ENCODE data around the gene ASF1B.

DNA sequence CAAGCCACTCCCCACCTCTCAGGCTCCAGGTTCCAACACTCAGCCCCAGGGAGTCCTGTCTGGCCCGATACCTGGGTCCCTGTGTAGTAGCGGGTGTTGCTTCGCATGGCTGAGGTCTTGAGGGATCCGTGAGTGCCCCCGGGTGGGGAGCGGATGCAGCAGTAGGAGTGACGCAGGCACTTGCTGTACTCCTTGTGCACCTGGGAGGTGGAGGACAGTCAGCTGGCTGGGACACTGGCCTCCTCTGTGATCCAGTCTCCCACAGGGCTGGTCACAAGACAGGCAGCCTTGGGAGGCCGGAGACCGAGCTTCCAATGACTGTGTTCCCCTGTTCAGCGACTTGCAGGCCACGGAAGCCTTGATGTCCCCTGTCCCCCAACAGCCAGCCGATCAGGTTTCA is 16.3 kb upstream of the ASF1B start:
- TF ChIP-seq, protein P1, sequence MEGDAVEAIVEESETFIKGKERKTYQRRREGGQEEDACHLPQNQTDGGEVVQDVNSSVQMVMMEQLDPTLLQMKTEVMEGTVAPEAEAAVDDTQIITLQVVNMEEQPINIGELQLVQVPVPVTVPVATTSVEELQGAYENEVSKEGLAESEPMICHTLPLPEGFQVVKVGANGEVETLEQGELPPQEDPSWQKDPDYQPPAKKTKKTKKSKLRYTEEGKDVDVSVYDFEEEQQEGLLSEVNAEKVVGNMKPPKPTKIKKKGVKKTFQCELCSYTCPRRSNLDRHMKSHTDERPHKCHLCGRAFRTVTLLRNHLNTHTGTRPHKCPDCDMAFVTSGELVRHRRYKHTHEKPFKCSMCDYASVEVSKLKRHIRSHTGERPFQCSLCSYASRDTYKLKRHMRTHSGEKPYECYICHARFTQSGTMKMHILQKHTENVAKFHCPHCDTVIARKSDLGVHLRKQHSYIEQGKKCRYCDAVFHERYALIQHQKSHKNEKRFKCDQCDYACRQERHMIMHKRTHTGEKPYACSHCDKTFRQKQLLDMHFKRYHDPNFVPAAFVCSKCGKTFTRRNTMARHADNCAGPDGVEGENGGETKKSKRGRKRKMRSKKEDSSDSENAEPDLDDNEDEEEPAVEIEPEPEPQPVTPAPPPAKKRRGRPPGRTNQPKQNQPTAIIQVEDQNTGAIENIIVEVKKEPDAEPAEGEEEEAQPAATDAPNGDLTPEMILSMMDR (IDR thresholded peaks at IDR 0.05): no peak
- no peak for TF ChIP-seq HMGA2 (CRISPR knock-in tag; IDR thresholded peaks at IDR 0.05)
- TF ChIP-seq, protein P2, sequence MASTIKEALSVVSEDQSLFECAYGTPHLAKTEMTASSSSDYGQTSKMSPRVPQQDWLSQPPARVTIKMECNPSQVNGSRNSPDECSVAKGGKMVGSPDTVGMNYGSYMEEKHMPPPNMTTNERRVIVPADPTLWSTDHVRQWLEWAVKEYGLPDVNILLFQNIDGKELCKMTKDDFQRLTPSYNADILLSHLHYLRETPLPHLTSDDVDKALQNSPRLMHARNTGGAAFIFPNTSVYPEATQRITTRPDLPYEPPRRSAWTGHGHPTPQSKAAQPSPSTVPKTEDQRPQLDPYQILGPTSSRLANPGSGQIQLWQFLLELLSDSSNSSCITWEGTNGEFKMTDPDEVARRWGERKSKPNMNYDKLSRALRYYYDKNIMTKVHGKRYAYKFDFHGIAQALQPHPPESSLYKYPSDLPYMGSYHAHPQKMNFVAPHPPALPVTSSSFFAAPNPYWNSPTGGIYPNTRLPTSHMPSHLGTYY (CRISPR knock-in tag; IDR thresholded peaks at IDR 0.05): no peak
- TF ChIP-seq, protein P3, sequence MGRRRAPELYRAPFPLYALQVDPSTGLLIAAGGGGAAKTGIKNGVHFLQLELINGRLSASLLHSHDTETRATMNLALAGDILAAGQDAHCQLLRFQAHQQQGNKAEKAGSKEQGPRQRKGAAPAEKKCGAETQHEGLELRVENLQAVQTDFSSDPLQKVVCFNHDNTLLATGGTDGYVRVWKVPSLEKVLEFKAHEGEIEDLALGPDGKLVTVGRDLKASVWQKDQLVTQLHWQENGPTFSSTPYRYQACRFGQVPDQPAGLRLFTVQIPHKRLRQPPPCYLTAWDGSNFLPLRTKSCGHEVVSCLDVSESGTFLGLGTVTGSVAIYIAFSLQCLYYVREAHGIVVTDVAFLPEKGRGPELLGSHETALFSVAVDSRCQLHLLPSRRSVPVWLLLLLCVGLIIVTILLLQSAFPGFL (CRISPR knock-in tag; IDR thresholded peaks at IDR 0.05; ENCODE audit: borderline replicate concordance): no peak
- TF ChIP-seq, protein P4, sequence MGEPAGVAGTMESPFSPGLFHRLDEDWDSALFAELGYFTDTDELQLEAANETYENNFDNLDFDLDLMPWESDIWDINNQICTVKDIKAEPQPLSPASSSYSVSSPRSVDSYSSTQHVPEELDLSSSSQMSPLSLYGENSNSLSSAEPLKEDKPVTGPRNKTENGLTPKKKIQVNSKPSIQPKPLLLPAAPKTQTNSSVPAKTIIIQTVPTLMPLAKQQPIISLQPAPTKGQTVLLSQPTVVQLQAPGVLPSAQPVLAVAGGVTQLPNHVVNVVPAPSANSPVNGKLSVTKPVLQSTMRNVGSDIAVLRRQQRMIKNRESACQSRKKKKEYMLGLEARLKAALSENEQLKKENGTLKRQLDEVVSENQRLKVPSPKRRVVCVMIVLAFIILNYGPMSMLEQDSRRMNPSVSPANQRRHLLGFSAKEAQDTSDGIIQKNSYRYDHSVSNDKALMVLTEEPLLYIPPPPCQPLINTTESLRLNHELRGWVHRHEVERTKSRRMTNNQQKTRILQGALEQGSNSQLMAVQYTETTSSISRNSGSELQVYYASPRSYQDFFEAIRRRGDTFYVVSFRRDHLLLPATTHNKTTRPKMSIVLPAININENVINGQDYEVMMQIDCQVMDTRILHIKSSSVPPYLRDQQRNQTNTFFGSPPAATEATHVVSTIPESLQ (CRISPR knock-in tag; IDR thresholded peaks at IDR 0.05): no peak
- TF ChIP-seq SP1 (CRISPR knock-in tag; conservative IDR thresholded peaks at IDR 0.05): no peak
- TF ChIP-seq SMAD4 (CRISPR knock-in tag; IDR thresholded peaks at IDR 0.05): no peak
- TF ChIP-seq CREB1 (CRISPR knock-in tag; IDR thresholded peaks at IDR 0.05): no peak
- TF ChIP-seq, protein P5, sequence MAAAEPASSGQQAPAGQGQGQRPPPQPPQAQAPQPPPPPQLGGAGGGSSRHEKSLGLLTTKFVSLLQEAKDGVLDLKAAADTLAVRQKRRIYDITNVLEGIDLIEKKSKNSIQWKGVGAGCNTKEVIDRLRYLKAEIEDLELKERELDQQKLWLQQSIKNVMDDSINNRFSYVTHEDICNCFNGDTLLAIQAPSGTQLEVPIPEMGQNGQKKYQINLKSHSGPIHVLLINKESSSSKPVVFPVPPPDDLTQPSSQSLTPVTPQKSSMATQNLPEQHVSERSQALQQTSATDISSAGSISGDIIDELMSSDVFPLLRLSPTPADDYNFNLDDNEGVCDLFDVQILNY (CRISPR knock-in tag; IDR thresholded peaks at IDR 0.05): no peak
- no peak for TF ChIP-seq NR1H2 (CRISPR knock-in tag; IDR thresholded peaks at IDR 0.05)

All from WTC11 (cell line).